DOHH2 (cell line): ENCODE data around the gene EMSY.

Experiments used
- CTCF ChIP-seq: fragments of 200-600 bp; sonication (generic); IDR thresholded peaks from one replicate; pipeline ENCODE4 v1.5.1; 2014; ENCODE audit warnings: antibody characterized with exemption, mild to moderate bottlenecking, low read depth, low read length; ENCODE audit not compliant: poor library complexity, severe bottlenecking
- EZH2phosphoT487 ChIP-seq: fragments of 200-600 bp; sonication (generic); IDR thresholded peaks from 2 replicates; pipeline ENCODE4 v1.6.1; 2017; ENCODE audit warnings: borderline replicate concordance, mild to moderate bottlenecking, antibody characterized with exemption, low read length, moderate library complexity, mixed read lengths

DNA sequence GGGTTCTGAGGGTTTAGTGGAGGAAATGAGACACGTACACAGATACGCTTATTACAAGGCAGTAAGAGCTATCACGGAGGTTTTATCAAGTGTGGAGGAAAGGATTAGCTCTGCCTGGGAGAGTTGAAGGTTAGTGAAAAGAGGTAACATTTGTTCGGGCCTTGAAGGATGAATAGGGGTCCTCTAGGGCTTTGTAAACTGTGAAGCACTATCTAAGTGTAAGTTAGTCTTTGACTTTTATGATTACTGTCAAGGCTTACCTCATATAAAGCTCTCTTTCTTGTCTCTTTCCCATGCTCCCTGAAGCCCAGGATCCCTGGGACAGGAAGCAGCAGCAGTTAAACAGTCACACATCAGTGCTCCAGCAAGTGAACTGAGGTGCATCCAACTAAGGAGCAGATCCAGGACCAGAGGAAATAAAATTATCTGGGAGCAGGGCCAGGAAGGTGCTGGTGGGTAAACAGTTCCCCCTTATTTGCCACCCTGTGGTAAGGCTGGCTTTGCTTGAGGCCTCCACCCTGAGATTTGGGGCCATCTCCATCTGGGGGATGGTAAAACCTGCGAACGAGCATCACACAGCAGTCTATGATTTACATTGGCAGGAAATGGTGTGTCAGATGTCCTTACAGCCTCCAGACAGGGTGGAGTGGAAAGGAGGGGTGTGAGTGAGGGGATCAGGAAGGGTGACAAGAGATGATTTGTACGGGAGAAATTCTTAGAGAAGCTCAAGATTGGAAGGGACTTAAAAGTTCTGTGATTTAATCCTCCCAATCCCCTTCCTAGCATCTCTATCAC, 36.5 kb upstream of the EMSY start:
- no peak for TF ChIP-seq CTCF
- no peak for TF ChIP-seq EZH2phosphoT487
